ENCODE results near the gene RCBTB1.

Gene RCBTB1

GRCh38 chr13:49554387-49554786 is 31.0 kb downstream of the RCBTB1 start:
- DNase-seq = no peak

- no peak for DNase-seq
Measured at GRCh38 chr13:49553888-49554287, 31.5 kb downstream of the RCBTB1 start.

DNA sequence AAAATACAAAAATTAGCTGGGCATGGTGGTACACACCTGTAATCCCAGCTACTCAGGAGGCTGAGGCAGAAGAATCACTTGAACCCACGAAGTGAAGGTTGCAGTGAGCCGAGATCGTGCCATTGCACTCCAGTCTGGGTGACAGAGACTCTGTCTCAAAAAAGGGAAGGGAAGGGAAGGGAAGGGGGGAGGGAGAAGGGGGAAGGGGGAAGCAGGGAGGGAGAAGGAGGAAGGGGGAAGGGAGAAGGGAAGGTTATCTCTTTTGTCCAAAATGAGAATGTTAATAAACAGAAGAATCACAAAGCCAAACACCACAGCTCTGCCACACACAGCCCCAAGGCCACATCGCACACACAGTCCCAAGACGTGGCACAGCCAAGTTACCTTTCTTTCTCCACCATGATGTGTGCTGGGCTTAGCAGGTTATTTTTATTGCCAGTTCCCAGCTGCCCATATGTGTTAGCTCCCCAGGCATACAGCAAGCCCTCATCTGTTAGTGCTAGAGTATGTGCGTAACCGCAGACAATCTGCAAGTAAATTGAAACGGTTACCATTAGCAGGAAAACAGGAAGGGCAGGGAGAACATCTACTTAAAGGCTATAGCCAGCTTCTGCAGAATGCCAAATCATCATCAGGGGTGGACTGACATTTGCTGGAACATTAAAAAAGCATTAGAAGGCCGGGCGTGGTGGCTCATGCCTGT is 34.3 kb downstream of the RCBTB1 start:
- DNase-seq = no peak

- no peak for DNase-seq
Measured at GRCh38 chr13:49549289-49549688, 36.1 kb downstream of the RCBTB1 start.

- DNase-seq = no peak
Measured at GRCh38 chr13:49546561-49546960, 38.8 kb downstream of the RCBTB1 start.

DNA sequence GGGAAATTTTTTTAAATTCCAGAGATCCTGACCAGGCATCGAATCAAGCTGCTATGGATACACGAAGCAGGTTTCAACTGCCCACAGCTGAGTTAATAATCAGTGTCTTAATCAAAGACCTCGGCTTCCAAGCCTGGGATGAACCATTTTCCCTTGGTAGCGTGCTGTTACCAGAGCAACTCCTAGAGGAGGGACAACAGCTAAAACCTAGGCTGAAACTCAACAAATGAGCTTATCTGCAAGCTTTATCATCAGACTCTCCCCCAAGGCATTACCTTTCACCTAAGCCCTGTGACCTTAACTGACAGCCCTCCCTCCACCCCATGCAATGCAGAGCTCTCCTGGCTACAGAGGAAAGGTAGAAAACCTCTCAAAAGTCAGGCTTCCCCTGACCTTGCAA is 39.7 kb downstream of the RCBTB1 start:
- DNase-seq = no peak

DNA sequence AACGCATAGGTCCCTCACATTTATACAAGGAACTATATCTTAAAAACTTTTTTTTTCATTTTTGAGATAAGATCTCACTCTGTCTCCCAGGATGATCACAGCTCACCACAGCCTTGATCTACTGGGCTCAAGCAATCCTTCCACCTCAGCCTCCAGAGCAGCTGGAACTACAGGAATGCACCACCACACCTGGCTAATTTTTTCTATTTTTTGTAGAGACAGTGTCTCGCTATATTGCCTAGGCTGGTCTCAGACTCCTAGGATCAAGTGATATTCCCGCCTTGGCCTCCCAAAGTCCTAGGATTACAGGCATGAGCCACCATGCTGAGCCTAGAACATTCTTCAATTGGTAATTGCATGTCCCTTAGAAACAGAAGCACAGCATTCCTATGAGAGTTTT is 41.7 kb downstream of the RCBTB1 start:
- DNase-seq = no peak

DNA sequence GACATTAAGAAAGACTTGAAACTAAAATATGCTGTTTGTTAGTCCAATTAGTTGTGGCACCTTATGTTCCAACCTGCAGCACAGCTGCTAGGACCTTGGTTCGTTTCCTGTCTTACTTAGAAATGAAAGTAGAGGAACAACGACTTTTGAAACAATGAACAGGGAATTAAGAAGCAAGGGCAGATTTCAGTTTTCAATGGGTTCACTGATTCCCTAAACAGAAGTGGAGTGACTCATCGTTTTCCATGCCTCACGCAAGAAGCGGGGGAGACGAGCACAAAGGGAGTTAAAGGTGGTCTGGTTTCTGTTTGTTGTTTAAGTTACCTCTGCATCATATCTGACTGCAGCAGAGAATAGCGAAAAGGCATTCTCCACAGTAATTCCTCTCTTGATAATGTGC is 44.8 kb downstream of the RCBTB1 start:
- DNase-seq = no peak

GRCh38 chr13:49539746-49540145 is 45.6 kb downstream of the RCBTB1 start:
- no peak for DNase-seq

GRCh38 chr13:49539313-49539712 is 46.0 kb downstream of the RCBTB1 start:
- no peak for DNase-seq

DNA sequence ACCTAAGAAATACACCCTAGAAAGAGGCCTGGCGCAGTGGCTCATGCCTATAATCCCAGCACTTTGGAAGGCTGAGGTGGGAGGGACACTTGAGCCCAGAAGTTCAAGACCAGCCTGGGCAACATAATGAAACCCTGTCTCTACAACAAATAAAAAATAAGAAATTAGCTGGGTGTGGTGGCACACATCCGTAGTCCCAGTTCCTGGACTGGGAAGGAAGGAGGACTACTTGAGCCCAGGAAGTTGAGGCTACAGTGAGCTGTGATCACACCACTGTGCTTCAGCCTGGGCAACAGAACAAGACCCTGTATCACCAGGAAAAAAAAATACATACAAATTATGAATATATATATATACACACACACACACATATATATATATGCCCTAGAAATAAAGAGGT is 47.0 kb downstream of the RCBTB1 start:
- DNase-seq = no peak

GRCh38 chr13:49536144-49536873 is 49.0 kb downstream of the RCBTB1 start:
- DNase-seq = no peak

DNA sequence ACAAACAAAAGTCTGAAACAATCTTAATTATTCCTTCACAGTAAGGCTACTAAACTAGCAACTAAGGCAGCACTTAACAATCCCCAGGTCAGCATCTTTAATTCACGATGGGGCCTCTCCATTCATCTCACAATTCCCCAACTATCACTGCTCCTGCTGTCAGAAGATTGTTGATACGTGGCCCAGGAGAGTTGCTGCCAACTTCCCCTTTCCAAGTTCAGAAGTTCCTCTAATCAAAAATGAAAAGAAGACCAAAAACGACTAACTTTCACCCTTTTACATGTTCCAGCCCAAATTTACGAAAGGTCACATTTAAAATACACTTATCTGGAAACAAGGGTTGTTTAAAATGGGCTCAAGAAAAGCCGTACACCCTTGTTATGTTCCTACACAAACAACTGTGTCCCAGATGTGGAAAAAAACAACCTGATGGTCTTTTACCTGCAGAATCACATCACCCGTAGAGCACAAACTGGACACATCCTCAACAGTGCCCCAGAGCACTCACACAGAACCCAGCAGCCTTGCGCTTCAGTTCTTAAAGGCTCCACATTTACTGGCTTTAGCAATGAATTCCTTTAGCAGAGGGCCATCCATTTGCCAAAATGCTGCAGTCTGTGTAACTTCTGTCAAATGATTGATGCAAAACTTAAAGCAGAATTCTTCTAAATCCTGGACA is 51.6 kb downstream of the RCBTB1 start:
- DNase-seq = no peak

GRCh38 chr13:49533011-49533410 is 52.3 kb downstream of the RCBTB1 start:
- no peak for DNase-seq

DNA sequence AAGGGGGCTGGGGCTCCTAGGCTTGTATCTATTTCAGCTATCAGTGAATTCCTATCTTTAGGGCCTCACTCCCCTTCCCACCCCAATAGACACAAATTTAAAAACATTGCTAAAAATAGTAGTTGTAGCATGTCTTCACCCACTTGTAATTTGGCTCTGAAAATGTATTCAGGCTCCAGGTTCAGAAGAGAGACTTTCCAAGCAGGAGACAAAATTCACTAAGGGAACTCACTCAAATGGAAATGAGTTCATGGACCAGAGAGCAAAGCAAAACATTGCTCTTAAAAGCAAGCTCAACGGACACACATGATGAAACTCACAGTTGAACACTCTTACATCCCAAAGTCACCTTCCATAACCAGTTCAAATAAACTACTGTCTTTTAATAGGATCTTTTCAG is 52.8 kb downstream of the RCBTB1 start:
- no peak for DNase-seq

DNA sequence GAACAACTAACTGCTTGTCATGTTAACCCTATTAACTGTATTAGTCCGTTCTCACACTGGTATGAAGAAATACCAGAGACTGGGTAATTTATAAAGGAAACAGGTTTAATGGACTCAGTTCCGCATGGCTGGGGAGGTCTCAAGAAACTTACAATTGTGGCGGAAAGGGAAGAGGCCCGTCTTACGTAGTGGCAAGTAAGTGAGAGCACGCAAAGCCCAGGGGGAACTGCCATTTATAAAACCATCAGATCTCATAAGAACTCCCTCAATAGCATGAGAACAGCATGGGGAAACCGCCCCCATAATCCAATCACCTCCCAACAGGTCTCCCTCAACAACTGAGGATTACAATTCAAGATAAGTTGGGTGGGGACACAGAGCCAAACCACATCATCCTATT is 54.9 kb downstream of the RCBTB1 start:
- peak in 1 of 14 donors; percentile 30 for DNase-seq

DNA sequence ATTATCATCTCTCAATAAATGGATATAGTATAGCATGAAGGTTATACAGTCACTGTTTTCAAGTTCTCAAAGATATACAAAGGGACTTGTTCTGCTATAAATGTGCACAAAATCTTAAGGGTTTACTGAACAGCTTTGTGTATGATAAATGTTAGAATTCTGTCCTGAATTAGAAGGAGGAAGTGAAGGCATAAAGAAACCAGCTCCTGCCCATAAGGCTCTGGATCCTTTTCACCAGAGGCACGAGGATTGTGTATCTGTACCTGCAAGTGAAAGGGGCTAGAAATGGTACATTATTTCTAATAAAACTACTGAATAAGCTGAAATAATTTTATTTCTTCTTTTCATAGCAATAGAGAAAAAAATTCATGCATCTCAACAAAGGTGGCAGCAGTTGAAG is 57.2 kb downstream of the RCBTB1 start:
- no peak for DNase-seq

DNA sequence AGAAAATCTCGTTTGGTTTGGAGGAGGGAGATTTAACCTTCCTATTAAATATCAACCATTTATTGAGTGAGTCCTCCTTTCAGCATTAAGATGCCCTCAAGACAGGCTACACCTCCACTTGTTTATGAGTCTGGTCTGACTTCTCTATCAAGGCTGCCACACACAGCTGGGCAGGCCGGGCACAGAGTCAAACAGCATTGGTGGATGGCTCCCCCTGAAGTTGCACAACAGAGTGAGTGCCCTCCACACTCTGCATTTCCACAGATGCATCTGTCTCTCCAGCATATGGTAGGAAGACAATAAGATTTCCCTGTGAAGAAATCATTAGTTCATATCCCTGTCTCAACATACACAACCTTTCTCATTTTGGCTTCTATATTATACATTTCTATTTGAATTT is 58.2 kb downstream of the RCBTB1 start:
- peak in 2 of 14 donors; percentile 18 to 19 for DNase-seq

- DNase-seq = no peak
Measured at GRCh38 chr13:49524740-49525501, 60.4 kb downstream of the RCBTB1 start.

- no peak for DNase-seq
Measured at GRCh38 chr13:49521224-49521623, 64.1 kb downstream of the RCBTB1 start.

DNA sequence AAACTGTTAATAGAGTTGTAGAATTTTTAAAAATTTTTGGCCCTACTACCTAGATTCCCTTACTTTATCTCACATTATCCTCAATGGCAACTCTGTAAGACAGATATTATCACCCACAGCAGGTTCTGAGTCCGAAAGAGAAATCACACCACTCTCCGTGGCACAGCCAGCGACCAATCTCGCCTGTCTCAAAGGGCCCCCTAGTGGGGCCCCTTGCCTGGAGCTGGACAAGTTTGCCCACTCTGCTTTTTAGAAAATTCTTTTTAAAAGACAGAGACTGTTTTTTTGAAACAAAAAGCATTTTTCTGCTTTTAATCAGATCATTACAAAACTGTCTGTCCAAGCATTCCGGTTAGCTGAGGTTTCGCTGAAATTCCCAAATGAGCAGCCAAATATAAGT is 67.9 kb downstream of the RCBTB1 start:
- DNase-seq = peak in 2 of 14 donors; percentile 6 to 31

GRCh38 chr13:49516467-49516866 is 68.9 kb downstream of the RCBTB1 start:
- DNase-seq = no peak

GRCh38 chr13:49512578-49512977 is 72.8 kb downstream of the RCBTB1 start:
- no peak for DNase-seq

Measured in C1 segment of cervical spinal cord (tissue), 14 donors.